Peyer's patch (tissue), 4 donors: Measurements from ENCODE around the gene SIT1.

Experiments
- POLR2A ChIP-seq, 2 donors: fragments of 450-650 bp; IDR thresholded peaks; one replicate each; pipeline ENCODE4 v1.5.1; 2017; ENCODE audit warnings: antibody characterized with exemption in 2 of 2, mild to moderate bottlenecking in 2 of 2, moderate library complexity in 2 of 2
- TF ChIP-seq, protein P1 (sequence below), 6 experiments: fragments of 450-650 bp in 4 of 6; fragments of 200-600 bp in 2 of 6; sonication (generic) in 1 of 6; IDR thresholded peaks; one replicate each; pipeline ENCODE4 v1.5.1; 2017 to 2019; ENCODE audit warnings: antibody characterized with exemption in 6 of 6, mild to moderate bottlenecking in 3 of 6, moderate library complexity in 1 of 6

- TF ChIP-seq, protein P1, sequence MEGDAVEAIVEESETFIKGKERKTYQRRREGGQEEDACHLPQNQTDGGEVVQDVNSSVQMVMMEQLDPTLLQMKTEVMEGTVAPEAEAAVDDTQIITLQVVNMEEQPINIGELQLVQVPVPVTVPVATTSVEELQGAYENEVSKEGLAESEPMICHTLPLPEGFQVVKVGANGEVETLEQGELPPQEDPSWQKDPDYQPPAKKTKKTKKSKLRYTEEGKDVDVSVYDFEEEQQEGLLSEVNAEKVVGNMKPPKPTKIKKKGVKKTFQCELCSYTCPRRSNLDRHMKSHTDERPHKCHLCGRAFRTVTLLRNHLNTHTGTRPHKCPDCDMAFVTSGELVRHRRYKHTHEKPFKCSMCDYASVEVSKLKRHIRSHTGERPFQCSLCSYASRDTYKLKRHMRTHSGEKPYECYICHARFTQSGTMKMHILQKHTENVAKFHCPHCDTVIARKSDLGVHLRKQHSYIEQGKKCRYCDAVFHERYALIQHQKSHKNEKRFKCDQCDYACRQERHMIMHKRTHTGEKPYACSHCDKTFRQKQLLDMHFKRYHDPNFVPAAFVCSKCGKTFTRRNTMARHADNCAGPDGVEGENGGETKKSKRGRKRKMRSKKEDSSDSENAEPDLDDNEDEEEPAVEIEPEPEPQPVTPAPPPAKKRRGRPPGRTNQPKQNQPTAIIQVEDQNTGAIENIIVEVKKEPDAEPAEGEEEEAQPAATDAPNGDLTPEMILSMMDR (IDR thresholded peaks at IDR 0.05), result peak in 1 of 6 experiments; percentile 3
- TF ChIP-seq POLR2A (IDR thresholded peaks at IDR 0.05), result no peak
Observed at GRCh38 chr9:35646153-35646532, 4.6 kb downstream of the SIT1 start.
